Stimulated activated CD8-positive, alpha-beta memory T cell treated with anti-CD3 and anti-CD28 coated beads, Interleukin-12 subunit alpha, Interleukin-12 subunit beta, amount 100 ng/mL, for 24 hours (primary cell): ENCODE data around the gene FAM131A.

ENCODE experiments used
- DNase-seq: peaks from one replicate; pipeline ENCODE4 v3.0.0-alpha.2; 2020; ENCODE audit errors: extremely low read depth

The FAM131A gene

GRCh38 chr3:184337399-184337714, at the start of gene FAM131A:
FAM131A (plus strand) TSS chr3:184337600; CDS start chr3:184337631, 31 bp downstream.
- DNase-seq = no peak

DNA sequence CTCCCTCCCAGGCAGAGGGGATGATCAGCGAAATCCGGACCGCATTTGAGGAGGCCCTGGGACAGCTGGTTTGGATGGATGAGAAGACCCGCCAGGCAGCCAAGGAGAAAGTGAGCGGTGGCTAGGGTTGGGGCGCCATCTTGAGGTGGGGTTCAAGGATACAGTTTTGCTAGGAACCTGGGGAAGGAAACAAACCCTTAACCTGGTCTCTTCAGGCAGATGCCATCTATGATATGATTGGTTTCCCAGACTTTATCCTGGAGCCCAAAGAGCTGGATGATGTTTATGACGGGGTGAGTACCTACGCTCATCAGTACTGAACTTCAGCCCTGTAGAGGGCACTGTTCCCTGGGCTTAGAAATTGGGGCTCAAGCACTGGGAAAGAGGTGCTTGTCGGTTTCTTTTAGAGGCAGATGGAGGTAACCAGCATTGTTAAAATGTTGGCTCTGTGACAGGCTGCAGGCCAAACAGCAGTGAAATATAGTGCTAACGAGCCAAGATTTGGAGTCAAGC, 47.9 kb upstream of the FAM131A start:
- DNase-seq = no peak

- DNase-seq = no peak
Measured at GRCh38 chr3:184290331-184290730, 47.1 kb upstream of the FAM131A start.

DNA sequence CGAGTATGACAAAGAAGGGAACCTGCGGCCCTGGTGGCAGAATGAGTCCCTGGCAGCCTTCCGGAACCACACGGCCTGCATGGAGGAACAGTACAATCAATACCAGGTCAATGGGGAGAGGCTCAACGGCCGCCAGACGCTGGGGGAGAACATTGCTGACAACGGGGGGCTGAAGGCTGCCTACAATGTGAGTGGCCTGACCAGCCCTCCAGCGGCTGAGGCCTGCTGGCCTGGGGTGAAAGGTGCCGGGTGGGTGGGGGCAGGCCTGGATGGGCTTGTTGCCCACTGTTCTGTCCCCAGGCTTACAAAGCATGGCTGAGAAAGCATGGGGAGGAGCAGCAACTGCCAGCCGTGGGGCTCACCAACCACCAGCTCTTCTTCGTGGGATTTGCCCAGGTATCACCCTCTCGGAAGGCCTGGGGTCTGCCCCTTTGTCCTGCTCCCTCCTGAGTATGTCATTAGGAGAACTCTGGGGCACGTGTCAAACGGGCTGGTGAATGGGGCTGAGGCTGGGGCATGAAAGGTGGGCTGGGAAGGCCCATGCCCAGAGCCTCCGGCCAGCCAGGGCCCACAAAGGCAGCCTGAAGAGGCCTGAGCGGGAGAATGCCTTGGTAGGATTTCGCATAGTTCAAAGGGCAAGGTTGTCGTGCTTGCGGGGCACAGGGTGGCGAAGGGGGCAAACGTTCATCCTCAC, 46.2 kb upstream of the FAM131A start:
- no peak for DNase-seq

DNA sequence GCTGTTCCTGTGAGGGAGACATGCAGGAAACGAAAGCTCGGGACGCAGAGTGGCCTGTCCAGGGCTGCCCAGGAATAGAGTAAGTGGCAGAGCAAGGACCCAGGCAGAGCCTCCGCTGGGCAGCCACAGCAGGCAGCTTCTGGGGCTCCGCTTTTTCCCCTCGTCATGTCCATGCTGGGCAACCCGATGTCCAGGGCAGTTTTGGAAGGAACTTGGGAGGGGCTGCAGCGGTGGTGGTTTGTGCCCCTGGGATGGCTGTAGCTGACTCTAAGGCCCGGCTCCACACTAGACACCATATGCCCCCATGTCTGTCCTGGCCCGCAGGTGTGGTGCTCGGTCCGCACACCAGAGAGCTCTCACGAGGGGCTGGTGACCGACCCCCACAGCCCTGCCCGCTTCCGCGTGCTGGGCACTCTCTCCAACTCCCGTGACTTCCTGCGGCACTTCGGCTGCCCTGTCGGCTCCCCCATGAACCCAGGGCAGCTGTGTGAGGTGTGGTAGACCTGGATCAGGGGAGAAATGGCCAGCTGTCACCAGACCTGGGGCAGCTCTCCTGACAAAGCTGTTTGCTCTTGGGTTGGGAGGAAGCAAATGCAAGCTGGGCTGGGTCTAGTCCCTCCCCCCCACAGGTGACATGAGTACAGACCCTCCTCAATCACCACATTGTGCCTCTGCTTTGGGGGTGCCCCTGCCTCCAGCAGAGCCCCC, 45.5 kb upstream of the FAM131A start:
- no peak for DNase-seq

DNA sequence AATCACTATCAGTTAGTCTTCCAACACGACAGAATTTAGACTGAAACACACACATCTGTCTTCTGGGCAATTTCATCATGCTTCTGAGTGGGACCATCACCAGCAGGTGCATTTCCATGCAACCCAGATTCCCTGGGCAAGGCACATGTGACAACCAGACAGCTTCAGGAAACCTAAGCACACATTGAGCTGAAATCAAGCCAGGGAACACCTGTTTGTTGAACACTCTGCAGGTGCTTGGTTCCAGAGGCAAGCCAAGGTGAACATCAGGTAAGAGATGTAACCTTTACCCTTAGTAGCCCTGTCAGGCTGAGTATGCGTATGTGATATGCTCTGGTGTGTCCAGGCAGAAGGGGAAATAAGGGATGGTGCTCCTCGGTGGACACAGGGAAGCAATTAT, 41.6 kb upstream of the FAM131A start:
- no peak for DNase-seq

- no peak for DNase-seq
Measured at GRCh38 chr3:184296616-184297015, 40.8 kb upstream of the FAM131A start.

GRCh38 chr3:184298759-184299487, 38.5 kb upstream of the FAM131A start, which contains the start of gene PSMD2:
PSMD2 (plus strand) TSS chr3:184299241; CDS start chr3:184299267, 26 bp downstream.
- DNase-seq = peak; percentile 98

DNA sequence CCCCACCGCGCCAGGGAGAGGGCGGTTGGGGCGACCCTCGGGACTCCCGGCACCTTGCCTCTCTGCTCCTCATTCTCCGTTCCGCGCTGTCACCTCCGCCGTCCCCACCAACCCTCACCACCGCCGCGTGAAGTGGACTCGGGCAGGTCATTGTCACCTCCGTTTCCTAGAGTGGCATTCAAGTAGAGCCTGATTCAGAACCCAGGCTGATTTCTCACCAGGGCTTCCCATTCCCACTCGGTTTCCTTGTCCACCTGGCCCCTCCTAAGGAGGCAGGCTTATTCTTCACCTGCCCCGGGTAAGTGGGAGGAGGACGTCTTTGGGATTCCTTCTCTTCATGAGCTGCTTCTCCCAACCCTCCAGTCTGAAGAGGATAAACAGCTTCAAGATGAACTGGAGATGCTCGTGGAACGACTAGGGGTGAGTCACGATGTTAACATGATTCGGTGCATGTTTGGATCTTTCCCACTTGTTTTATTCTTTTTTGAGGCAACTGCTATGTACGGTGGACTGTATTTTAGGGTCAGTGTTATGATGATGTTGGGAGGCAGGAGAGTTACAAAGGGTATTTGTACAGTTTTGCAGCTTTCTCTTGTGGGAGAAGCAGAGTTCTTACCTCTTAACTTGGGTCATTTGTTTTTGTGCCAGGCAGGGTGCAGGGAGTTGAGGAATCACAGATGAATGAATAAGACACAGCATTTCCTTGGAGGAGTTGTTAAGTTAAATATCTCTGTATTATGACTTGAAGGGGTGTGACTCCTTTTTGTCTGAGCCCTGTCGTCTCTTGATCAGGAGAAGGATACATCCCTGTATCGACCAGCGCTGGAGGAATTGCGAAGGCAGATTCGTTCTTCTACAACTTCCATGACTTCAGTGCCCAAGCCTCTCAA, 37.7 kb upstream of the FAM131A start:
- DNase-seq = no peak

GRCh38 chr3:184300378-184300720, 37.1 kb upstream of the FAM131A start:
- DNase-seq = no peak

DNA sequence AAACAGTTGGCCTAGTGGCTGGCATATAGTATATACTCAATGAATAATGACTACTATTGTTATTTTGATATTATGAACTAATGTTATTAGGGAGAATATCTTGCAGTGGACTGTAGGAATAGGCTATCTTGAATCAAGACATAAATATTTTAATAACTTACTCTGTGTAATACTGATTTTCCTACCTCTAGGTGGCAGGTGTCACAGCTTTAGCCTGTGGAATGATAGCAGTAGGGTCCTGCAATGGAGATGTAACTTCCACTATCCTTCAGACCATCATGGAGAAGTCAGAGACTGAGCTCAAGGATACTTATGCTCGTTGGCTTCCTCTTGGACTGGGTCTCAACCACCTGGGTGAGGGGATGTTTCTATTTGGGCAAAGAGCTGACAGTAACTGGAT, 31.8 kb upstream of the FAM131A start:
- no peak for DNase-seq

GRCh38 chr3:184306341-184306972, 30.9 kb upstream of the FAM131A start:
- DNase-seq = no peak

DNA sequence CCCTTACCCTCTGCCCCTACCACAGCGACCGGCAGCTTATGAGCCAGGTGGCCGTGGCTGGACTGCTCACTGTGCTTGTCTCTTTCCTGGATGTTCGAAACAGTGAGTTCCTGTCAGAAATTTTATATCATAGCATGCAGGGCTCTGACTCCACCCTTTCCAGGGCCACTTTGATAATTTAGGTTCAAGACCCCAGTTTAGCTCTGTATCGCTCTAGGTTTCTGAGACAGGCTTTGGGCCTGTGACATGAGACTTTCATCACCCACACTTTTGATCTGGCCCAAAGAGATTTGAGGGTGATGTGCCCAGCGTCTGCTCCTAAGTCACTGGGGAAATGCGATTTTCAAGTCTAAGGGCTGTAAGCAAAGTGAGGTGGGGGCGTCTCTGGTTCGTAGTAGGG, 29.5 kb upstream of the FAM131A start:
- DNase-seq = no peak

DNA sequence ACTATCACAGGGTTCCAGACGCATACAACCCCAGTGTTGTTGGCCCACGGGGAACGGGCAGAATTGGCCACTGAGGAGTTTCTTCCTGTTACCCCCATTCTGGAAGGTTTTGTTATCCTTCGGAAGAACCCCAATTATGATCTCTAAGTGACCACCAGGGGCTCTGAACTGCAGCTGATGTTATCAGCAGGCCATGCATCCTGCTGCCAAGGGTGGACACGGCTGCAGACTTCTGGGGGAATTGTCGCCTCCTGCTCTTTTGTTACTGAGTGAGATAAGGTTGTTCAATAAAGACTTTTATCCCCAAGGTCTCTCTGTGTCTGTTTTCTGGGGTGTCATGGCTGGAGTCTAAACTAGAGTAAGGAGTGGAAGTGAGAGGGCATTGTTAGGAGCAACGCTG, 28.7 kb upstream of the FAM131A start:
- no peak for DNase-seq

DNA sequence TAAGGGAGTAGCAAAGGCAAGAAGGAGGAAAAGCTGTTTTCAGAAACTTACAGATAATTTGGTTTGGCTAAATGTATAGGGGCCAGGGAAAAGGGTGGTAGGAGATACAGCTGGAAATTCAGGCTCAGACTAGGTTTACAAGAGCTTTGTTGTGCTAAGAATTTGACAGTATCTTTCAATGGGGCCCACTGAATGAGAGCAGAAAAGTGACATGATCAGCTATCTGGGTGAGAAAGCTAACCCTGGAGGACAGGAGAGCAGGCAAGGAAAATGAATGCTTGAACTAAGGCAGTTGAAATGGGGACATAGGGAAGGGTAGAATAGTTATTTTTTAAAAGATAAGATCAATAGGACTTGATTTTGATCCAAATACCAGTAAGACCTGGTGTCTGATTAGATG, 25.8 kb upstream of the FAM131A start:
- DNase-seq = no peak

- DNase-seq = peak; percentile 86
Measured at GRCh38 chr3:184314363-184314699, 23.1 kb upstream of the FAM131A start, which contains the start of gene EIF4G1. EIF4G1 (plus strand) TSS chr3:184314606; CDS start chr3:184315797, 1,191 bp downstream.

GRCh38 chr3:184314700-184315542, 22.5 kb upstream of the FAM131A start:
- DNase-seq = peak; percentile 37

- no peak for DNase-seq
Measured at GRCh38 chr3:184315543-184315867, 21.9 kb upstream of the FAM131A start.

DNA sequence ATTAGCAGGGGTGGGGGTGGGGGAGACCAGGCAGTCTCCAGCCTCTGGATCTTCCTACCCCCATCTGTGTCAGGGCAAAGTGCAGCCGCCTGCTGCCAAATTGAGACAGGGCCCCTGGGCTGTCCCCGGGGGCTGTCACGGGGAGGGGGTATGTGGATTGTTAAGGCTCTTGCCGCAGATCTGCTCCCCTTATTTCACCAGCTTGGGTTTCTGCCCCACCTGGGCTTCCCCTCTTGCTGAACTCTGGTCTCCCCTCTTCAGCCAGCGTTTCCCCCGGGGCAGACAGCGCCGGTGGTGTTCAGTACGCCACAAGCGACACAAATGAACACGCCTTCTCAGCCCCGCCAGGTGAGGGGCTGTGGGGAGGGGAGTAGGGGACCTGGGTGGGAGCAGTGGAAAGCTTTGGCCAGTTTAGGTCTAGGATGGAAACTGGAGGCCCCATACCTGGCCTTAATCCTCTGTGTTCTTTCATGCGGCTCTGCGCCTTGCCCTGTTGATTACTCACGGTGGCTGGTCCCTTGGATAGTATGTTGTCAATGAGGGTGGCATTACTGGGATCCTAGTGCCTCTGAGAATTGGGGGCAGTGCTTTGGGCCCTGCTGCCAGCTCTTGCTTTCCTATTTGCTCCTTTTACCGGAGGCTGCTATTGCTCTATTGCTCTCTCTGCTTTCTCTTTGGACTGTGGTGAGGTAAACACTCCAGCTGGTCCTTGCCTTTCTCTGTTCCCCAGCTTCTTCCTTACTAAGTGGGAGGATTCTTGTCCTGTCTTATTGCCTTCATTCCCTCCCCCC, 21.3 kb upstream of the FAM131A start:
- DNase-seq = no peak

GRCh38 chr3:184316792-184317191, 20.6 kb upstream of the FAM131A start:
- no peak for DNase-seq
